Ascending aorta (tissue), 2 donors: ENCODE data around the gene PTGFRN. TPM values are rescaled to one million over a fixed set of nuclear protein-coding genes. Genes with fewer than 3 reads are reported as not detected.

Experiments used
- DNase-seq, 2 donors: peaks; one replicate each; pipeline ENCODE4 v3.0.0-alpha.2; 2019; ENCODE audit warnings: low spot score in 2 of 2
- H3K27ac ChIP-seq, 2 donors: fragments of 200-600 bp; sonication (generic); one replicate each; pipeline ENCODE4 v1.5.1; 2016 to 2017; ENCODE audit warnings: mild to moderate bottlenecking in 1 of 2
- H3K27me3 ChIP-seq: fragments of 200-600 bp; sonication (generic); one replicate; pipeline ENCODE4 v1.5.1; 2017
- H3K36me3 ChIP-seq, 2 donors: fragments of 200-600 bp; sonication (generic); one replicate each; pipeline ENCODE4 v1.5.1; 2016
- H3K4me1 ChIP-seq, 2 donors: fragments of 200-600 bp; sonication (generic); one replicate each; pipeline ENCODE4 v1.5.1; 2016 to 2017; ENCODE audit warnings: mild to moderate bottlenecking in 1 of 2
- H3K4me3 ChIP-seq, 2 donors: fragments of 200-600 bp; sonication (generic); one replicate each; pipeline ENCODE4 v1.5.1; 2016 to 2017; ENCODE audit warnings: mild to moderate bottlenecking in 1 of 2
- H3K9me3 ChIP-seq, 2 donors: fragments of 200-600 bp; sonication (generic); one replicate each; pipeline ENCODE4 v1.5.1; 2016
- CTCF ChIP-seq, 3 experiments: fragments of 200-600 bp in 2 of 3; fragments of 450-650 bp in 1 of 3; sonication (generic) in 2 of 3; IDR thresholded peaks; one replicate each; pipeline ENCODE4 v1.5.1; 2016 to 2019; ENCODE audit warnings: antibody characterized with exemption in 3 of 3, mild to moderate bottlenecking in 1 of 3, moderate library complexity in 1 of 3
- intact Hi-C: fragments of 100-400 bp; cut with DNase I; formaldehyde crosslinking; loops from one replicate; pipeline ENCODE4 v1.15.1; 2023
- total RNA-seq: library from RNA; depleted of rRNA; stranded (reverse); fragments of >200 nt; gene quantifications from one replicate; pipeline ENCODE4 v1.1.0, GENCODE V29; 2016

PTGFRN gene
- total RNA-seq, 1 donor from 2014 or later = 11.2 TPM

GRCh38 chr1:116983678-116984077 is 74.0 kb downstream of the PTGFRN start:
- Histone ChIP-seq H3K9me3 (no peaks in the 10 kb centered on the region), H3K4me1 (no peaks in the 10 kb centered on the region), H3K4me3 (no peak overlapping the region), H3K27ac (no peak overlapping the region), H3K27me3 (no peaks in the 10 kb centered on the region), H3K36me3 (no peaks in the 10 kb centered on the region)
- intact Hi-C loops = no loop called here
- no peak for DNase-seq
- no peak for TF ChIP-seq CTCF (IDR thresholded peaks at IDR 0.05)

- Histone ChIP-seq H3K9me3 (no peaks in the 10 kb centered on the region), H3K27me3 (no peaks in the 10 kb centered on the region), H3K27ac (no peak overlapping the region), H3K4me1 (peaks cover 0 to 2% of the 10 kb centered on the region in 2 donors), H3K36me3 (no peaks in the 10 kb centered on the region), H3K4me3 (no peak overlapping the region)
- DNase-seq = no peak
- intact Hi-C loops = loop anchor here (5.0 kb wide), 1 partner anchor 72 kb away; no protein-coding TSS in a partner anchor
- TF ChIP-seq CTCF (IDR thresholded peaks at IDR 0.05) = no peak
Measured at GRCh38 chr1:116984406-116985160, 74.9 kb downstream of the PTGFRN start.

- H3K4me3 ChIP-seq = no peak overlapping the region
- no peak for TF ChIP-seq CTCF (IDR thresholded peaks at IDR 0.05)
- no peak overlapping the region for H3K27ac ChIP-seq
- no peaks in the 10 kb centered on the region for H3K36me3 ChIP-seq
- H3K4me1 ChIP-seq = peaks cover 0 to 10% of the 10 kb centered on the region in 2 donors
- intact Hi-C loops = loop anchor here (5.0 kb wide), 1 partner anchor 74 kb away; no protein-coding TSS in a partner anchor
- no peaks in the 10 kb centered on the region for H3K27me3 ChIP-seq
- DNase-seq = no peak
- H3K9me3 ChIP-seq = no peaks in the 10 kb centered on the region
Measured at GRCh38 chr1:116986421-116987255, 76.9 kb downstream of the PTGFRN start.

- no peak overlapping the region for H3K27ac ChIP-seq
- no peaks in the 10 kb centered on the region for H3K27me3 ChIP-seq
- intact Hi-C loops = loop anchor here (5.0 kb wide), 1 partner anchor 75 kb away; no protein-coding TSS in a partner anchor
- H3K9me3 ChIP-seq = no peaks in the 10 kb centered on the region
- H3K4me3 ChIP-seq = no peak overlapping the region
- no peaks in the 10 kb centered on the region for H3K36me3 ChIP-seq
- no peak for TF ChIP-seq CTCF (IDR thresholded peaks at IDR 0.05)
- DNase-seq = no peak
- H3K4me1 ChIP-seq = peaks cover 0 to 10% of the 10 kb centered on the region in 2 donors
Measured at GRCh38 chr1:116987256-116987555, 77.5 kb downstream of the PTGFRN start.

GRCh38 chr1:116988248-116988647 is 78.5 kb downstream of the PTGFRN start:
- peaks cover 0 to 10% of the 10 kb centered on the region in 2 donors for H3K4me1 ChIP-seq
- H3K36me3 ChIP-seq = no peaks in the 10 kb centered on the region
- H3K27me3 ChIP-seq = no peaks in the 10 kb centered on the region
- H3K27ac ChIP-seq = no peak overlapping the region
- intact Hi-C loops = loop anchor here (5.0 kb wide), 1 partner anchor 76 kb away; no protein-coding TSS in a partner anchor
- no peaks in the 10 kb centered on the region for H3K9me3 ChIP-seq
- no peak for DNase-seq
- no peak overlapping the region for H3K4me3 ChIP-seq
- TF ChIP-seq CTCF (IDR thresholded peaks at IDR 0.05) = no peak
